Endodermal cell (in vitro differentiated cells): ENCODE data around the gene AFF3. TPM values are rescaled to one million over a fixed set of nuclear protein-coding genes. Genes with fewer than 3 reads are reported as not detected.
"Not testable (repeated sequence)": the region's sequence is repeated elsewhere in the genome, so short reads cannot be mapped to it uniquely, and the experiment has no call there.

Source experiments
- DNase-seq: peaks from one replicate; pipeline ENCODE4 v3.0.0-alpha.2; 2017
- H3K27ac ChIP-seq: 2 replicates; pipeline ENCODE4 v1.5.1; 2013; ENCODE audit warnings: mild to moderate bottlenecking, low read depth, low read length, moderate library complexity
- H3K27me3 ChIP-seq: 2 replicates; pipeline ENCODE4 v1.6.1; 2013; ENCODE audit warnings: mild to moderate bottlenecking, low read length, moderate library complexity; ENCODE audit not compliant: insufficient read depth, control insufficient read depth, poor library complexity, severe bottlenecking
- H3K36me3 ChIP-seq: 2 replicates; pipeline ENCODE4 v1.7.0; 2013; ENCODE audit warnings: mild to moderate bottlenecking, low read length, moderate library complexity; ENCODE audit not compliant: control insufficient read depth, insufficient read depth
- H3K4me1 ChIP-seq: one replicate; pipeline ENCODE4 v1.7.0; 2013; ENCODE audit warnings: low read length; ENCODE audit not compliant: control insufficient read depth, insufficient read depth
- H3K4me3 ChIP-seq: 2 replicates; pipeline ENCODE4 v1.5.1; 2013; ENCODE audit warnings: mild to moderate bottlenecking, low read length, moderate library complexity
- H3K9ac ChIP-seq: 2 replicates; pipeline ENCODE4 v1.6.1; 2013; ENCODE audit warnings: mild to moderate bottlenecking, low read length, moderate library complexity; ENCODE audit not compliant: poor library complexity, severe bottlenecking; ENCODE audit errors: extremely low read depth
- H3K9me3 ChIP-seq: 2 replicates; pipeline ENCODE4 v1.6.1; 2013; ENCODE audit warnings: mild to moderate bottlenecking, low read length, moderate library complexity; ENCODE audit not compliant: control insufficient read depth
- H3K27ac Mint-ChIP-seq: 2 replicates; pipeline ENCODE4 v1.8.0; 2020; ENCODE audit warnings: mixed read lengths
- H3K27me3 Mint-ChIP-seq: 2 replicates; pipeline ENCODE4 v1.8.0; 2021; ENCODE audit warnings: mild to moderate bottlenecking, mixed read lengths; ENCODE audit not compliant: insufficient read depth
- H3K36me3 Mint-ChIP-seq: 2 replicates; pipeline ENCODE4 v1.8.0; 2020; ENCODE audit warnings: low read depth, mixed read lengths
- H3K4me1 Mint-ChIP-seq: 2 replicates; pipeline ENCODE4 v1.8.0; 2020; ENCODE audit warnings: mixed read lengths
- H3K4me3 Mint-ChIP-seq: 2 replicates; pipeline ENCODE4 v1.8.0; 2020; ENCODE audit warnings: mild to moderate bottlenecking, moderate library complexity, mixed read lengths
- H3K9me3 Mint-ChIP-seq: 2 replicates; pipeline ENCODE4 v1.8.0; 2020; ENCODE audit warnings: mild to moderate bottlenecking, mixed read lengths
- CTCF ChIP-seq: fragments of 200-600 bp; sonication (generic); conservative IDR thresholded peaks from 2 replicates; pipeline ENCODE4 v1.5.0; 2021; ENCODE audit warnings: antibody characterized with exemption, mild to moderate bottlenecking
- WGBS, 2 experiments: methylation state at CpG; one replicate each; pipeline versions ENCODE4 v1.1.5 to v1.1.7; 2013; ENCODE audit warnings: missing lambda C conversion rate in 2 of 2, mixed read lengths in 1 of 2; ENCODE audit not compliant: insufficient coverage in 1 of 2, insufficient read length in 1 of 2; 5-methylcytosine and 5-hydroxymethylcytosine counted together
- total RNA-seq, 2 donors: library from RNA; stranded (reverse); fragmentation: NEBNext Ultra II Directional in 1 of 2; extraction: Animal tissue kit (Norgen Biotek cat#: 25700) in 1 of 2; gene quantifications; 2 replicates in 1 of 2; 3 replicates in 1 of 2; pipeline ENCODE4 v1.2.1, GENCODE V29; 2021

The AFF3 gene
- total RNA-seq, 2 donors from 2014 or later, result 0.62 to 0.73 TPM

GRCh38 chr2:100082302-100082978 lies 60.0 kb downstream of the AFF3 start:
- H3K27me3 Mint-ChIP-seq, H3K4me3 ChIP-seq, H3K27ac Mint-ChIP-seq, H3K9me3 Mint-ChIP-seq, H3K27me3 ChIP-seq, H3K4me1 ChIP-seq, DNase-seq, H3K36me3 Mint-ChIP-seq, H3K36me3 ChIP-seq, H3K9me3 ChIP-seq, H3K4me1 Mint-ChIP-seq, H3K4me3 Mint-ChIP-seq, H3K27ac ChIP-seq, H3K9ac ChIP-seq: not testable (repeated sequence)
- WGBS, 2 experiments, result no CpG with 5 or more reads among the region's 1 CpG

- no peak overlapping the region for H3K4me3 ChIP-seq
- no peak overlapping the region for H3K27ac ChIP-seq
- no peaks in the 10 kb centered on the region for H3K36me3 ChIP-seq
- no peak for TF ChIP-seq CTCF
- H3K27ac Mint-ChIP-seq, result no peak overlapping the region
- DNase-seq, result no peak
- peaks cover 37% of the 10 kb centered on the region for H3K27me3 Mint-ChIP-seq
- H3K9me3 Mint-ChIP-seq, result no peaks in the 10 kb centered on the region
- no peaks in the 10 kb centered on the region for H3K4me1 ChIP-seq
- no peak overlapping the region for H3K4me3 Mint-ChIP-seq
- no peaks in the 10 kb centered on the region for H3K36me3 Mint-ChIP-seq
- no peaks in the 10 kb centered on the region for H3K9me3 ChIP-seq
- no peaks in the 10 kb centered on the region for H3K27me3 ChIP-seq
- no peak overlapping the region for H3K9ac ChIP-seq
- no peaks in the 10 kb centered on the region for H3K4me1 Mint-ChIP-seq
- 91 to 92% methylated on average over 2 to 3 of the region's 3 CpGs for WGBS, 2 experiments
Measured at GRCh38 chr2:100077935-100078334, 64.5 kb downstream of the AFF3 start.

GRCh38 chr2:100077456-100077855 lies 64.9 kb downstream of the AFF3 start:
- Histone ChIP-seq H3K9ac (no peak overlapping the region), H3K27ac (no peak overlapping the region), H3K27me3 (no peaks in the 10 kb centered on the region), H3K9me3 (no peaks in the 10 kb centered on the region), H3K4me3 (no peak overlapping the region), H3K4me1 (no peaks in the 10 kb centered on the region), H3K36me3 (no peaks in the 10 kb centered on the region)
- peaks cover 42% of the 10 kb centered on the region for H3K27me3 Mint-ChIP-seq
- H3K27ac Mint-ChIP-seq, result no peak overlapping the region
- DNase-seq, result no peak
- H3K36me3 Mint-ChIP-seq, result no peaks in the 10 kb centered on the region
- no peak for TF ChIP-seq CTCF
- H3K9me3 Mint-ChIP-seq, result no peaks in the 10 kb centered on the region
- H3K4me1 Mint-ChIP-seq, result no peaks in the 10 kb centered on the region
- no peak overlapping the region for H3K4me3 Mint-ChIP-seq

- Histone ChIP-seq H3K27me3 (no peaks in the 10 kb centered on the region), H3K4me3 (no peak overlapping the region), H3K9ac (no peak overlapping the region), H3K4me1 (no peaks in the 10 kb centered on the region), H3K36me3 (no peaks in the 10 kb centered on the region), H3K27ac (no peak overlapping the region), H3K9me3 (no peaks in the 10 kb centered on the region)
- WGBS, 2 experiments, result 83 to 94% methylated on average over 2 to 3 of the region's 3 CpGs
- no peak for TF ChIP-seq CTCF
- no peak for DNase-seq
- no peak overlapping the region for H3K27ac Mint-ChIP-seq
- H3K4me3 Mint-ChIP-seq, result no peak overlapping the region
- peaks cover 47% of the 10 kb centered on the region for H3K27me3 Mint-ChIP-seq
- no peaks in the 10 kb centered on the region for H3K36me3 Mint-ChIP-seq
- H3K4me1 Mint-ChIP-seq, result no peaks in the 10 kb centered on the region
- no peaks in the 10 kb centered on the region for H3K9me3 Mint-ChIP-seq
Measured at GRCh38 chr2:100075532-100075931, 66.9 kb downstream of the AFF3 start.
